OCI-LY7 (cell line): Measurements from ENCODE around the gene KCNMB2. TPM values are rescaled to one million over a fixed set of nuclear protein-coding genes. Genes with fewer than 3 reads are reported as not detected.

Source experiments
- BruUV-seq: library from RNA; stranded (reverse); fragments of 400-500 nt; replicated peaks from 2 replicates; lab custom pipeline; 2021; lab: Mats Ljungman, UMichigan
- CTCF ChIA-PET: fragments of 300-600 bp; sonication (Branson Sonifier 250); formaldehyde crosslinking; loops from one replicate; lab custom pipeline; 2022; ENCODE audit warnings: antibody characterized with exemption; ENCODE audit not compliant: unreplicated experiment; lab: Charles Lee
- POLR2A ChIA-PET: fragments of 300-600 bp; sonication (Branson Sonifier 250); formaldehyde crosslinking; loops from one replicate; lab custom pipeline; 2022; ENCODE audit warnings: antibody characterized with exemption; lab: Charles Lee
- DNase-seq: peaks from one replicate; pipeline ENCODE4 v3.0.0-alpha.2; 2015; ENCODE audit warnings: low spot score
- H2AFZ ChIP-seq: fragments of 200-600 bp; sonication (generic), shearing (Covaris generic); 2 replicates; pipeline ENCODE4 v1.6.1; 2014; ENCODE audit warnings: mild to moderate bottlenecking, antibody characterized with exemption, low read length, moderate library complexity
- H3K27ac ChIP-seq: fragments of 200-600 bp; sonication (generic); 2 replicates; pipeline ENCODE4 v1.5.1; 2014; ENCODE audit warnings: mixed run types, low read depth, mild to moderate bottlenecking, moderate library complexity, low read length, inconsistent platforms; ENCODE audit not compliant: poor library complexity, severe bottlenecking
- H3K36me3 ChIP-seq: fragments of 200-600 bp; sonication (generic); 2 replicates; pipeline ENCODE4 v1.6.1; 2014; ENCODE audit warnings: mild to moderate bottlenecking, antibody characterized with exemption, low read length, moderate library complexity, mixed read lengths; ENCODE audit not compliant: insufficient read depth
- H3K4me1 ChIP-seq: fragments of 200-600 bp; sonication (generic); 2 replicates; pipeline ENCODE4 v1.5.1; 2014; ENCODE audit warnings: mild to moderate bottlenecking, low read length; ENCODE audit not compliant: insufficient read depth, poor library complexity, severe bottlenecking
- H3K4me2 ChIP-seq: fragments of 200-600 bp; sonication (generic); 2 replicates; pipeline ENCODE4 v1.6.1; 2014; ENCODE audit warnings: mild to moderate bottlenecking, low read length
- H3K4me3 ChIP-seq: fragments of 200-600 bp; sonication (generic); 2 replicates; pipeline ENCODE4 v1.5.1; 2014; ENCODE audit warnings: mild to moderate bottlenecking, low read depth, low read length; ENCODE audit not compliant: poor library complexity, severe bottlenecking
- H3K79me2 ChIP-seq: fragments of 200-600 bp; sonication (generic); 2 replicates; pipeline ENCODE4 v1.6.1; 2016; ENCODE audit warnings: low read depth, mild to moderate bottlenecking, low read length, moderate library complexity, mixed read lengths; ENCODE audit not compliant: insufficient read depth
- H3K9me2 ChIP-seq: fragments of 200-600 bp; sonication (generic); 2 replicates; pipeline ENCODE4 v1.6.1; 2016; ENCODE audit warnings: mild to moderate bottlenecking, low read length, mixed read lengths; ENCODE audit not compliant: insufficient read depth
- H3K9me3 ChIP-seq: fragments of 200-600 bp; sonication (generic); 2 replicates; pipeline ENCODE4 v1.6.1; 2014; ENCODE audit warnings: mild to moderate bottlenecking, mixed run types, low read length, mixed read lengths
- H4K20me1 ChIP-seq: fragments of 200-600 bp; sonication (generic); 2 replicates; pipeline ENCODE4 v1.6.1; 2014; ENCODE audit warnings: mild to moderate bottlenecking, antibody characterized with exemption, low read length, moderate library complexity, mixed read lengths; ENCODE audit not compliant: insufficient read depth
- CTCF ChIP-seq: fragments of 200-600 bp; sonication (generic); conservative IDR thresholded peaks from 2 replicates; pipeline ENCODE4 v1.5.1; 2014; ENCODE audit warnings: mild to moderate bottlenecking, antibody characterized with exemption, low read length, moderate library complexity, mixed read lengths
- EZH2phosphoT487 ChIP-seq: fragments of 200-600 bp; sonication (generic); IDR thresholded peaks from 2 replicates; pipeline ENCODE4 v1.6.1; 2018; ENCODE audit warnings: low read depth, borderline replicate concordance, mild to moderate bottlenecking, mixed run types, antibody characterized with exemption, low read length, moderate library complexity, mixed read lengths
- intact Hi-C: fragments of 100-400 bp; cut with micrococcal nuclease; formaldehyde crosslinking; loops from one replicate; pipeline ENCODE4 v1.10.0; 2022; ENCODE audit not compliant: unreplicated experiment
- total RNA-seq, 2 experiments: library from RNA; depleted of rRNA in 1 of 2; stranded (reverse); fragments of >200 nt in 1 of 2; shearing (Covaris generic) in 1 of 2; gene quantifications; 2 replicates each; pipeline ENCODE4 v1.2.3, GENCODE V29; 2014 to 2022

The KCNMB2 gene
- total RNA-seq, 2 experiments from 2014 or later = not detected

- H3K4me3 ChIP-seq = no peak overlapping the region
- H3K4me2 ChIP-seq = no peak overlapping the region
- H3K36me3 ChIP-seq = no peaks in the 10 kb centered on the region
- TF ChIP-seq CTCF (no peak), EZH2phosphoT487 (no peak)
- H3K9me3 ChIP-seq = no peaks in the 10 kb centered on the region
- H3K9me2 ChIP-seq = no peaks in the 10 kb centered on the region
- no peaks in the 10 kb centered on the region for H3K79me2 ChIP-seq
- no peak overlapping the region for H3K27ac ChIP-seq
- no TSS peak for BruUV-seq
- no peaks in the 10 kb centered on the region for H3K4me1 ChIP-seq
- H4K20me1 ChIP-seq = no peaks in the 10 kb centered on the region
- POLR2A ChIA-PET = no interaction called here
- H2AFZ ChIP-seq = no peak overlapping the region
- CTCF ChIA-PET = no interaction called here
- DNase-seq = no peak
- intact Hi-C loops = no loop called here
These were observed 171.2 kb downstream of the KCNMB2 start for GRCh38 chr3:178707311-178708031.

- H3K4me2 ChIP-seq = no peak overlapping the region
- H3K4me3 ChIP-seq = no peak overlapping the region
- no peaks in the 10 kb centered on the region for H3K4me1 ChIP-seq
- H3K9me3 ChIP-seq = no peaks in the 10 kb centered on the region
- BruUV-seq = no TSS peak
- CTCF ChIA-PET = no interaction called here
- H3K9me2 ChIP-seq = no peaks in the 10 kb centered on the region
- TF ChIP-seq EZH2phosphoT487 (no peak), CTCF (no peak)
- H3K27ac ChIP-seq = no peak overlapping the region
- no peaks in the 10 kb centered on the region for H4K20me1 ChIP-seq
- H3K79me2 ChIP-seq = no peaks in the 10 kb centered on the region
- H2AFZ ChIP-seq = no peak overlapping the region
- POLR2A ChIA-PET = interaction anchor here (0.5 to 0.8 kb wide), 2 partner anchors 31 to 595 kb away, joined by 3 read pairs; no protein-coding TSS in a partner anchor
- DNase-seq = no peak
- intact Hi-C loops = no loop called here
- no peaks in the 10 kb centered on the region for H3K36me3 ChIP-seq
These were observed 172.8 kb downstream of the KCNMB2 start for GRCh38 chr3:178709051-178709450.

- Histone ChIP-seq H3K79me2 (no peaks in the 10 kb centered on the region), H4K20me1 (no peaks in the 10 kb centered on the region), H3K9me3 (no peaks in the 10 kb centered on the region), H3K36me3 (no peaks in the 10 kb centered on the region), H3K4me2 (no peak overlapping the region), H3K9me2 (no peaks in the 10 kb centered on the region), H3K4me1 (no peaks in the 10 kb centered on the region), H2AFZ (no peak overlapping the region), H3K4me3 (no peak overlapping the region), H3K27ac (no peak overlapping the region)
- CTCF ChIA-PET = no interaction called here
- BruUV-seq = no TSS peak
- POLR2A ChIA-PET = interaction anchor here (0.5 kb wide), 1 partner anchor 138 kb away, joined by 4 read pairs; no protein-coding TSS in a partner anchor
- intact Hi-C loops = no loop called here
- no peak for DNase-seq
- TF ChIP-seq EZH2phosphoT487 = no peak
These were observed 175.5 kb downstream of the KCNMB2 start for GRCh38 chr3:178711753-178712152.
